OCI-LY7 (cell line): Measurements from ENCODE around the gene BACE1. TPM values are rescaled to one million over a fixed set of nuclear protein-coding genes. Genes with fewer than 3 reads are reported as not detected.

Experiments
- Bru-seq: library from RNA; stranded (reverse); fragments of 400-500 nt; gene quantifications from one replicate; lab custom pipeline; 2021; lab: Mats Ljungman, UMichigan
- BruChase-seq, 2 experiments: library from RNA; stranded (reverse); fragments of 400-500 nt; gene quantifications; one replicate each; lab custom pipeline; 2021; lab: Mats Ljungman, UMichigan
- BruUV-seq: library from RNA; stranded (reverse); fragments of 400-500 nt; replicated peaks from 2 replicates; lab custom pipeline; 2021; lab: Mats Ljungman, UMichigan
- CTCF ChIA-PET: fragments of 300-600 bp; sonication (Branson Sonifier 250); formaldehyde crosslinking; loops from one replicate; lab custom pipeline; 2022; ENCODE audit warnings: antibody characterized with exemption; ENCODE audit not compliant: unreplicated experiment; lab: Charles Lee
- POLR2A ChIA-PET: fragments of 300-600 bp; sonication (Branson Sonifier 250); formaldehyde crosslinking; loops from one replicate; lab custom pipeline; 2022; ENCODE audit warnings: antibody characterized with exemption; lab: Charles Lee
- DNase-seq: peaks from one replicate; pipeline ENCODE4 v3.0.0-alpha.2; 2015; ENCODE audit warnings: low spot score
- H2AFZ ChIP-seq: fragments of 200-600 bp; sonication (generic), shearing (Covaris generic); 2 replicates; pipeline ENCODE4 v1.6.1; 2014; ENCODE audit warnings: mild to moderate bottlenecking, antibody characterized with exemption, low read length, moderate library complexity
- H3K27ac ChIP-seq: fragments of 200-600 bp; sonication (generic); 2 replicates; pipeline ENCODE4 v1.5.1; 2014; ENCODE audit warnings: mixed run types, low read depth, mild to moderate bottlenecking, moderate library complexity, low read length, inconsistent platforms; ENCODE audit not compliant: poor library complexity, severe bottlenecking
- H3K36me3 ChIP-seq: fragments of 200-600 bp; sonication (generic); 2 replicates; pipeline ENCODE4 v1.6.1; 2014; ENCODE audit warnings: mild to moderate bottlenecking, antibody characterized with exemption, low read length, moderate library complexity, mixed read lengths; ENCODE audit not compliant: insufficient read depth
- H3K4me1 ChIP-seq: fragments of 200-600 bp; sonication (generic); 2 replicates; pipeline ENCODE4 v1.5.1; 2014; ENCODE audit warnings: mild to moderate bottlenecking, low read length; ENCODE audit not compliant: insufficient read depth, poor library complexity, severe bottlenecking
- H3K4me2 ChIP-seq: fragments of 200-600 bp; sonication (generic); 2 replicates; pipeline ENCODE4 v1.6.1; 2014; ENCODE audit warnings: mild to moderate bottlenecking, low read length
- H3K4me3 ChIP-seq: fragments of 200-600 bp; sonication (generic); 2 replicates; pipeline ENCODE4 v1.5.1; 2014; ENCODE audit warnings: mild to moderate bottlenecking, low read depth, low read length; ENCODE audit not compliant: poor library complexity, severe bottlenecking
- H3K79me2 ChIP-seq: fragments of 200-600 bp; sonication (generic); 2 replicates; pipeline ENCODE4 v1.6.1; 2016; ENCODE audit warnings: low read depth, mild to moderate bottlenecking, low read length, moderate library complexity, mixed read lengths; ENCODE audit not compliant: insufficient read depth
- H3K9me2 ChIP-seq: fragments of 200-600 bp; sonication (generic); 2 replicates; pipeline ENCODE4 v1.6.1; 2016; ENCODE audit warnings: mild to moderate bottlenecking, low read length, mixed read lengths; ENCODE audit not compliant: insufficient read depth
- H3K9me3 ChIP-seq: fragments of 200-600 bp; sonication (generic); 2 replicates; pipeline ENCODE4 v1.6.1; 2014; ENCODE audit warnings: mild to moderate bottlenecking, mixed run types, low read length, mixed read lengths
- H4K20me1 ChIP-seq: fragments of 200-600 bp; sonication (generic); 2 replicates; pipeline ENCODE4 v1.6.1; 2014; ENCODE audit warnings: mild to moderate bottlenecking, antibody characterized with exemption, low read length, moderate library complexity, mixed read lengths; ENCODE audit not compliant: insufficient read depth
- CTCF ChIP-seq: fragments of 200-600 bp; sonication (generic); conservative IDR thresholded peaks from 2 replicates; pipeline ENCODE4 v1.5.1; 2014; ENCODE audit warnings: mild to moderate bottlenecking, antibody characterized with exemption, low read length, moderate library complexity, mixed read lengths
- EZH2phosphoT487 ChIP-seq: fragments of 200-600 bp; sonication (generic); IDR thresholded peaks from 2 replicates; pipeline ENCODE4 v1.6.1; 2018; ENCODE audit warnings: low read depth, borderline replicate concordance, mild to moderate bottlenecking, mixed run types, antibody characterized with exemption, low read length, moderate library complexity, mixed read lengths
- intact Hi-C: fragments of 100-400 bp; cut with micrococcal nuclease; formaldehyde crosslinking; loops from one replicate; pipeline ENCODE4 v1.10.0; 2022; ENCODE audit not compliant: unreplicated experiment
- long read RNA-seq: library from polyadenylated mRNA; stranded (forward); transcript quantifications from one replicate; pipeline ENCODE4 v2.0.0, GENCODE V29; 2022
- total RNA-seq, 2 experiments: library from RNA; depleted of rRNA in 1 of 2; stranded (reverse); fragments of >200 nt in 1 of 2; shearing (Covaris generic) in 1 of 2; gene quantifications; 2 replicates each; pipeline ENCODE4 v1.2.3, GENCODE V29; 2014 to 2022

BACE1 gene
- 0.03 TPM in 1 of 2 replicates, not detected in the other for total RNA-seq (2014; rRNA removed; shearing (Covaris generic))
- total RNA-seq (2022) = not detected in 2 replicates
- Bru-seq, nascent RNA = percentile 5 among the genes with signal in this experiment
- percentile 5 among the genes with signal in this experiment for BruChase-seq, experiment 1, labeled RNA remaining after a 6-hour chase
- not detected for BruChase-seq, experiment 2, labeled RNA remaining after a 2-hour chase
- long read RNA-seq, partial matches to known transcripts = 0 of 8 reads
- long read RNA-seq, other reads (novel, unspliced or antisense) = 8 of 8 reads

- Histone ChIP-seq H3K9me3 (no peaks in the 10 kb centered on the region), H3K4me2 (no peak within 1 kb of the TSS), H4K20me1 (no peaks in the 10 kb centered on the region), H3K4me1 (no peaks in the 10 kb centered on the region), H3K9me2 (no peaks in the 10 kb centered on the region), H3K36me3 (no peaks in the 10 kb centered on the region), H3K79me2 (no peaks in the 10 kb centered on the region), H2AFZ (no peak within 1 kb of the TSS), H3K27ac (no peak within 1 kb of the TSS), H3K4me3 (no peak within 1 kb of the TSS)
- intact Hi-C loops = no loop called here
- no TSS peak for BruUV-seq
- TF ChIP-seq EZH2phosphoT487 (no peak), CTCF (no peak)
- POLR2A ChIA-PET = no interaction called here
- DNase-seq = no peak
- CTCF ChIA-PET = no interaction called here
Observed at GRCh38 chr11:117316197-117316961, at the start of gene BACE1. TSS of gene BACE1 (minus strand) at chr11:117316256. CDS start at chr11:117315795, 461 bp downstream.

DNA sequence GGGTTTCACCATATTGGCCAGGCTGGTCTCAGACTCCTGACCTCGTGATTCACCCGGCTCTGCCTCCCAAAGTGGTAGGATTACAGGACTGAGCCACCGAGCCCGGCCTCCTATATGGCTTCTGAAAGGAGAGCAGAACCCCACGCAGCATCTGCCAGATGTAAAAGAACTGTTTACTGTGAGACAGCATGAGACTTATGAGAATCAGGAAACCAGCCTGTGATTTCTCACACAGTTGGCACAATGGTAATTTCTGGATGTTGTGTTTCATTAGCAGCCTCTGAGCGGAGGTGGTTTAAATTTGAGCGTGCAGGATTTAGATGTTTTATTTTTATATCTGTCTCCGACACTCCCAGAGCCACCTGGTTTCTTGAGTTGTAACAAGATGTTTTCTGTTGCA, 45.4 kb upstream of the BACE1 start:
- no TSS peak for BruUV-seq
- intact Hi-C loops = no loop called here
- no peak for DNase-seq
- Histone ChIP-seq H3K4me1 (no peaks in the 10 kb centered on the region), H3K79me2 (no peaks in the 10 kb centered on the region), H2AFZ (no peak overlapping the region), H3K9me3 (no peaks in the 10 kb centered on the region), H3K4me3 (no peak overlapping the region), H3K27ac (no peak overlapping the region), H3K36me3 (peaks cover 57% of the 10 kb centered on the region), H3K4me2 (no peak overlapping the region), H4K20me1 (no peaks in the 10 kb centered on the region), H3K9me2 (no peaks in the 10 kb centered on the region)
- ChIA-PET CTCF (no interaction called here), POLR2A (no interaction called here)
- TF ChIP-seq EZH2phosphoT487 (no peak), CTCF (no peak)
